ENCODE results near the gene GSE1.

Gene GSE1

GRCh38 chr16:85704900-85705846, 92.1 kb downstream of the GSE1 start:
- no peak for TF ChIP-seq CTCF (IDR thresholded peaks at IDR 0.05; ENCODE audit: low read depth, low read length, poor library complexity, severe bottlenecking)
- TF ChIP-seq EZH2phosphoT487 (IDR thresholded peaks at IDR 0.05; ENCODE audit: borderline replicate concordance, low read length): no peak
- Histone ChIP-seq H3K4me2 (ENCODE audit: low read length) (no peak overlapping the region), H3K9me3 (ENCODE audit: control insufficient read depth, insufficient read depth, low read length) (no peaks in the 10 kb centered on the region), H3F3A (ENCODE audit: control insufficient read depth, insufficient read depth) (no peaks in the 10 kb centered on the region), H3K4me1 (ENCODE audit: control insufficient read depth, low read length) (no peaks in the 10 kb centered on the region), H3K27me3 (ENCODE audit: control insufficient read depth, low read length) (peaks cover 14% of the 10 kb centered on the region), H3K27ac (ENCODE audit: low read depth, low read length) (no peak overlapping the region), H3K79me2 (ENCODE audit: control insufficient read depth, low read length) (no peaks in the 10 kb centered on the region), H4K20me1 (ENCODE audit: control insufficient read depth, insufficient read depth, low read depth, low read length) (no peaks in the 10 kb centered on the region), H3K9me2 (replicated peaks; ENCODE audit: control insufficient read depth, low read length) (no peaks in the 10 kb centered on the region), H3K36me3 (ENCODE audit: control insufficient read depth, low read length) (no peaks in the 10 kb centered on the region), H3K4me3 (ENCODE audit: low read length) (no peak overlapping the region)

GRCh38 chr16:85706449-85707034, 93.4 kb downstream of the GSE1 start:
- H3K27ac ChIP-seq (ENCODE audit: low read depth, low read length): no peak overlapping the region
- H3K4me2 ChIP-seq (ENCODE audit: low read length): no peak overlapping the region
- H3K9me3 ChIP-seq (ENCODE audit: control insufficient read depth, insufficient read depth, low read length): no peaks in the 10 kb centered on the region
- H3K27me3 ChIP-seq (ENCODE audit: control insufficient read depth, low read length): peaks cover 11% of the 10 kb centered on the region
- H3K9me2 ChIP-seq (replicated peaks; ENCODE audit: control insufficient read depth, low read length): no peaks in the 10 kb centered on the region
- no peaks in the 10 kb centered on the region for H3K4me1 ChIP-seq (ENCODE audit: control insufficient read depth, low read length)
- H3K79me2 ChIP-seq (ENCODE audit: control insufficient read depth, low read length): no peaks in the 10 kb centered on the region
- H3F3A ChIP-seq (ENCODE audit: control insufficient read depth, insufficient read depth): no peaks in the 10 kb centered on the region
- no peaks in the 10 kb centered on the region for H4K20me1 ChIP-seq (ENCODE audit: control insufficient read depth, insufficient read depth, low read depth, low read length)
- H3K4me3 ChIP-seq (ENCODE audit: low read length): no peak overlapping the region
- TF ChIP-seq EZH2phosphoT487 (IDR thresholded peaks at IDR 0.05; ENCODE audit: borderline replicate concordance, low read length) (no peak), CTCF (IDR thresholded peaks at IDR 0.05; ENCODE audit: low read depth, low read length, poor library complexity, severe bottlenecking) (no peak)
- H3K36me3 ChIP-seq (ENCODE audit: control insufficient read depth, low read length): no peaks in the 10 kb centered on the region

GRCh38 chr16:85707528-85708095, 94.5 kb downstream of the GSE1 start:
- Histone ChIP-seq H3K4me3 (ENCODE audit: low read length) (no peak overlapping the region), H3K4me2 (ENCODE audit: low read length) (no peak overlapping the region), H4K20me1 (ENCODE audit: control insufficient read depth, insufficient read depth, low read depth, low read length) (no peaks in the 10 kb centered on the region), H3K9me2 (replicated peaks; ENCODE audit: control insufficient read depth, low read length) (no peaks in the 10 kb centered on the region), H3K79me2 (ENCODE audit: control insufficient read depth, low read length) (no peaks in the 10 kb centered on the region), H3K36me3 (ENCODE audit: control insufficient read depth, low read length) (no peaks in the 10 kb centered on the region), H3K27me3 (ENCODE audit: control insufficient read depth, low read length) (peaks cover 10% of the 10 kb centered on the region; the same call in 1 of the 2 replicates), H3K9me3 (ENCODE audit: control insufficient read depth, insufficient read depth, low read length) (no peaks in the 10 kb centered on the region), H3K27ac (ENCODE audit: low read depth, low read length) (no peak overlapping the region), H3F3A (ENCODE audit: control insufficient read depth, insufficient read depth) (no peaks in the 10 kb centered on the region), H3K4me1 (ENCODE audit: control insufficient read depth, low read length) (no peaks in the 10 kb centered on the region)
- TF ChIP-seq CTCF (IDR thresholded peaks at IDR 0.05; ENCODE audit: low read depth, low read length, poor library complexity, severe bottlenecking) (no peak), EZH2phosphoT487 (IDR thresholded peaks at IDR 0.05; ENCODE audit: borderline replicate concordance, low read length) (no peak)

Measured in DOHH2 (cell line).